NCI-H1105 treated with DMSO at 0.1 percent for 48 hours (cell line): Measurements from ENCODE around the gene LPCAT4.
"Not testable (repeated sequence)": the region's sequence is repeated elsewhere in the genome, so short reads cannot be mapped to it uniquely, and the experiment has no call there.

ENCODE experiments used
- DNase-seq: peaks from one replicate; lab custom pipeline; 2025; lab: John Stamatoyannopoulos, UW

LPCAT4 gene, protein sequence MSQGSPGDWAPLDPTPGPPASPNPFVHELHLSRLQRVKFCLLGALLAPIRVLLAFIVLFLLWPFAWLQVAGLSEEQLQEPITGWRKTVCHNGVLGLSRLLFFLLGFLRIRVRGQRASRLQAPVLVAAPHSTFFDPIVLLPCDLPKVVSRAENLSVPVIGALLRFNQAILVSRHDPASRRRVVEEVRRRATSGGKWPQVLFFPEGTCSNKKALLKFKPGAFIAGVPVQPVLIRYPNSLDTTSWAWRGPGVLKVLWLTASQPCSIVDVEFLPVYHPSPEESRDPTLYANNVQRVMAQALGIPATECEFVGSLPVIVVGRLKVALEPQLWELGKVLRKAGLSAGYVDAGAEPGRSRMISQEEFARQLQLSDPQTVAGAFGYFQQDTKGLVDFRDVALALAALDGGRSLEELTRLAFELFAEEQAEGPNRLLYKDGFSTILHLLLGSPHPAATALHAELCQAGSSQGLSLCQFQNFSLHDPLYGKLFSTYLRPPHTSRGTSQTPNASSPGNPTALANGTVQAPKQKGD

DNA sequence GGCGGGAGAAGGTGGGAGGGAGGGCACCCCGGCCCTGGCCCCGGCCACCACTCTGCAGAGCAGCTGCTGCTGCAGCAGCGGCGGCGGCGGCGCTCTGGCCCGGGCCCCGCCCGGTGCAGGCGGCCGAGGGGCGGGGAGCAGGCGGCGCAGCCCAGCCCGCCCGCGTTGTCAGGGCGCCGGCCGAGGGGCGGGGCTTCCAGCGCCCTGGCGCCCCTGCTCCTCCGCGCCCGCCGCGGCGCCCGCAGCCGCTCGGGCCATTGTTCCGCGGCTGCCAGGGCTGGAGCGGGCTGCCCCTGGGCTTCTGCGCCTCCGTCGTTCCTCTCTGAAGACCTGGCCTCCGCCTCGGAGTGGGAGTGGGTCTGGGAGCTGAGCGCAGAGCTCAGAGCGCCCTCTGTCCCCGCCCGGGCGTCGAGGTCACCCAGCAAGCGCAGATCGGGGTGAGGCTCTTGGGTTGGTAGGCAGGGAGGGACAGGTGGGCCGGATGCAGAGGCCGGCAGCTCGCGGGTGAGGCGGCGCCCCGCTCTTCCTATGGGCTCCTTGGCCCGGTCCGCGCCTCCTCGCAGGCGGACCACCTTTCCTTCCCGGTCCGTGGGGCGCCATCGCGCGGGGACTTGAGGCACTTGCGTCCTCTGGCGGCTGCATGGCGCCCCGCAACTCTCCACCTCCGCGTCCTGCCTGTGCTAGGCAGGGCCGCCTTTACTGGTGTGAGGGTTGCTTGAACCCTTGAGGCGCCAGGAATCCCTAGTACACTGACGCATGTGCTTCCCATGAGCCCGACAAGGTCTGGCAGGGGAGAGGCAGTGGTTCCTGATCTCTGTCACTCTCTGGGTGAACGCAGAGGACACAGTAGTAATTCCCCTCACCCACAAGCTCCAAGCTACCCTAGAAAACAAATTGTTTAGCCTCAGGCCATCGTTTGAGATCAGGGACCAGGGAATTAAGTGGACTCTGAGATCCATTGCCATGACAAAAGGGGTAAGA lies at the start of gene LPCAT4:
TSS of gene LPCAT4 (minus strand) at position 96 of the 981 bp plus-strand sequence. CDS start 96 bp downstream, outside the sequence.
- peak; percentile 60 for DNase-seq

- DNase-seq: not testable (repeated sequence)
These were observed 42.5 kb upstream of the LPCAT4 start for GRCh38 chr15:34409511-34409910.

DNA sequence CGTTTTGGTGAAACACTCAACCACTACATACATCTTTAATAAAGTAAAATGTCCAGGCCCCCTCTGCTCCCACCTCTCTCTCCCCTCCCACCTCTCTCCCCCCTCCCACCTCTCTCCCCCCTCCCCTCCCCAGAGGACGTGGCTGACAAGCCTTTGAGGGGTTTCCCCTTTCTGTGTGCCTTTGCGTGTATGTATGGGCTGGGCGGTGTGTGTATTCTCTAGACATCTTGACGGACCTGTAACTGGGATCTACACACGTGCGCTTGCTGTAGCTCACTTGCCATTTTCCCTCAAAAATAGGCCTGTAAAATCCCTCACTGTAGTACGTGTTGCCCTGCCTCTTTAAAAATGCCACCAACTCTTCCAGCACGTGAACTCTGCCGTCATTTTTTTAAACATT lies 42.0 kb upstream of the LPCAT4 start:
- not testable (repeated sequence) for DNase-seq

- not testable (repeated sequence) for DNase-seq
These were observed 36.9 kb upstream of the LPCAT4 start for GRCh38 chr15:34403899-34404298.

GRCh38 chr15:34403160-34403598 lies 36.2 kb upstream of the LPCAT4 start:
- not testable (repeated sequence) for DNase-seq

GRCh38 chr15:34397637-34398259 lies 30.8 kb upstream of the LPCAT4 start:
- DNase-seq: not testable (repeated sequence)

- DNase-seq: not testable (repeated sequence)
These were observed 26.0 kb upstream of the LPCAT4 start for GRCh38 chr15:34392981-34393380.

DNA sequence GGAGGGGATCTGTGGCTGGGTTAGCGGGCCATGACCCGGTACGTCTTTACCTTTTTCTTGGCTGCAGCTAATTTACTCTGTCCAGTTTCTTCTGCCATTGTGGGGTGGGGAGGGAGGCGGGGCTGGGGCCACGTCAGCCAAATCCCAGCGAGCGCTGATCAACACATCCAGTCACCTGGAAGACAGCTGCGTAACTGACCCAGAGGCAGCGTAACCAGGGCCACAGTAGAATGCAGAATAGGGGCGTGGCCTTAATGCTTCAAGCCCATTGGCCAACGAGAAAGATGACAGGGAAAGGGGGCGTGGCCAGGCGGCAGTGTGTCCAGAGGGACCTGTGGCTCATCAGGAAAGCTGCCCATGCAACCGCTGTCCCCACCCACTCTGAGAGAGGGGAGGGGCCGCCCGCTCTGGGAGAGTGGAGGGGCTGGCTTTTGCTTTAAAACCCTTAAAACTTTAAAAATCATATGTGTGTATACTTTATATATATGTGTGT lies 22.6 kb upstream of the LPCAT4 start:
- not testable (repeated sequence) for DNase-seq

- not testable (repeated sequence) for DNase-seq
These were observed 15.0 kb upstream of the LPCAT4 start for GRCh38 chr15:34381829-34382521.

DNA sequence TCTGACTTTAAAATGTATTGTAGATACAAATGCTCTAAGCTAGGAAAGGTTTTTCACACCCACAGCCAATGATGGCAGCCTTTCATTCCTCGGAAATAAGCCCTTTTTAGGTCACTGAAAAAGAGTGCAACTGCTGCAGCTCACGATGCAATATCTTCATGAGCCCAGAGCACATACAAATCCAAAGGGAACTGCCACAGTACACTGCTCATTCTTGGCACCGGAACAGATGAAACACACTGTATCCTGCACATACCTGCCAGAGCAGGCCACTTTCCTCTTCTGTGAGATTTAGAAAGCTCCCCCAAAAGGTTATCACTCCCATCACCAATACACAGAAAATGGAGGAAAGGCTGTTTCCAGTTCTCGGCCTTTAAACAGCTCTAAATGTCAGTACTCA lies 13.5 kb upstream of the LPCAT4 start:
- DNase-seq: not testable (repeated sequence)

GRCh38 chr15:34376856-34377255 lies 9.9 kb upstream of the LPCAT4 start:
- DNase-seq: no peak

DNA sequence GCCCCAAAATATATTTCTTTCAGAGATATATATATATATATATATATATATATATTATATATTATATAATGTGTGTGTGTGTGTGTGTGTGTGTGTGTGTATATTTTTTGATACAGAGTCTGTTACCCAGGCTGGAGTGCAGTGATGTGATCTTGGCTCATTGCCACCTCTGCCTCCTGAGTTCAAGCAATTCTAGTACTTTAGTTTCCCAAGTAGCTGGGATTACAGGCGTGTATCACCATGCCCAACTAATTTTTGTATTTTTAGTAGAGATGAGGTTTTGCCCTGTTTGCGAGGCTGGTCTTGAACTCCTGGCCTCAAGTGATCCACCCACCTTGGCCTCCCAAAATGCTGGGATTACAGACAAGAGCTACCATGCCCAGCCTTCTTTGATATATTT lies 8.5 kb upstream of the LPCAT4 start:
- DNase-seq: not testable (repeated sequence)

DNA sequence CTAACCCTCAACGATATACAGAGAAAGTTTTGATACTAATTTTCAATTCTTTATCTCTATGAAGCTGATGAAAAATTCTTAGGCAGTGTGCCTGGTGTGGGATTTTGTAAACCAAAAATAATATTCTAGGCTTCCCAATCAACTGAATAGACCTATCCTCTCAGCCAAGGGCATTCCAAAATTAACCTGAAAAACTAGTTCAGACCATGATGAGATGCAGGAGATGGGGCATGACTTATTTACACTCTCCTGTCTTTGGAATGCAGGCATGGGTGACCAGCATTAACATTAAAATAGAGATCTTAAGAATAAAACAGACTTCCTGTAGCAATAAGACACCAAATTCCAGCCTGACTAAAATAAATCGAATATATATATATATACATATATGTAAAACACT lies 7.8 kb upstream of the LPCAT4 start:
- no peak for DNase-seq

DNA sequence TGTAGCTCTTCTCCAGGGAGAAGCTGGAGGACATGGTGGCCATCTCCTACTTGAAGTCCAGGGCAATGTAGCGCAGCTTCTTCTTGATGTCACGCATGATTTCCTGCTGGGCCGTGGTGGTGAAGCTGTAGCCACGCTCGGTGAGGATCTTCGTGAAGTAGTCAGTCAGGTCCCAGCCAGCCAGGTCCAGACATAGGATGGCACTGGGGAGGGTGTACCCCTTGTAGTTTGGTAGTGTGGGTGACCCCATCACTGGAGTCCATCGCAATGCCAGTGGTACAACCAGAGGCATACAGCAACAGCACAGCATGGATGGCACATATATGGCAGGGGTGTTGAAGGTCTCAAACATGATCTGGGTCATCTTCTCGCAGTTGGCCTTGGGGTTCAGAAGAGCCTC lies 7.0 kb upstream of the LPCAT4 start:
- DNase-seq: no peak

- no peak for DNase-seq
These were observed 3.6 kb upstream of the LPCAT4 start for GRCh38 chr15:34370643-34371042.

DNA sequence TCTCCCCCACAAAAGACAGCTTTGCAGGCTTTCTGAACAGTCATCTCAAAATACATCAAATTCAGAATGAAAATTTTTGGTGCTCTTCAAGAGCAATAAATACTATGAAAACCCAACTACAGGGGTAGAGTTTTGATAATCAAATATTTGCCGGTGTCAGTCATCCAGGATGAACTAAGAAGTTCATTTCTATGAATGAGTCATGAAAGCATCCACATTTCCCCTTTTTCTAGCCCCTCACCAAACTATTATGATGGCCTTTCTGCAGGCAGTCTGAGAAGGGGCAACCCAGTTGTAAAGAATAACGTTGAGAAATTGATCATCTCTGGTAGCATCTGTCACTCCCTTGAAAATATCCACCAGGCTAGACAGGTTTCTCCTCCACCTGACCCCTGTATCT lies 3.1 kb upstream of the LPCAT4 start:
- no peak for DNase-seq

DNA sequence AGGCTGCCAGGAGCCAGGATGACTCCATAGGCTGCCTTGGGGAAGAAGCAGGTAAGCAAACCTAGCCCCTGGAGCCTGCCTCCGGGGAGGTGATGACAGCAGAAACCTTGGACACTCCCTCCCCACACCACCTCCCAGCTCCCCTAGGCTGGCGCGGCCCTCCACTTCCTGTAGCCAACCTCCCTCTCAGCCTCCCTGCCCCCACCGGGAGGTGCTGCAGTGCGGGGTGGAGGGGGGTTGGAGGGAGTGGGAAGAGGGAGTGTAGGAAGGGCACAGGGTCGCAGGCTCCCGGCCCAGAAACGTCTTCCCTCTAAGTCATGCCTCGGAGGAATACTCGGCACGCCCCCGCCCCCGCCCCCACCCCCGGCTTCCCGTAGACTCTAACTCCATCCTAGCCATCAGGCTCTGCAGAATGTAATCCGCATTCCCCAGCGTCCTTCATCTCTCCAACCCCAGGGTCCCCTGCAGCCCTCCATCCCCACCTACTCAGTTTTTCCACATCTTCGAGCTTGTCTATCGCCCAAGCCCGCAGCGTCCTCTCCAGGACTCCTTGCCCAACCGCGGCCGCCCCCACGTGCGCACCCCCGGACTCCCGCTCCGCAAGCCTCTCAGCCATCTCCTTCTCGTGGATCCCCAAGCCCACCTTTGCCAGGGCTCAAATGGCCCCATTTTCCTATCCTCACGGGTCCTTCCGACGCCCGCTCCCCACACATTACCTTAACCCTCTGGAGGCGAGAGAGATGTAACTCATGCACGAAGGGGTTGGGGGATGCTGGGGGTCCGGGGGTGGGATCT lies 528 bp downstream of the LPCAT4 start:
- peak; percentile 59 for DNase-seq

DNA sequence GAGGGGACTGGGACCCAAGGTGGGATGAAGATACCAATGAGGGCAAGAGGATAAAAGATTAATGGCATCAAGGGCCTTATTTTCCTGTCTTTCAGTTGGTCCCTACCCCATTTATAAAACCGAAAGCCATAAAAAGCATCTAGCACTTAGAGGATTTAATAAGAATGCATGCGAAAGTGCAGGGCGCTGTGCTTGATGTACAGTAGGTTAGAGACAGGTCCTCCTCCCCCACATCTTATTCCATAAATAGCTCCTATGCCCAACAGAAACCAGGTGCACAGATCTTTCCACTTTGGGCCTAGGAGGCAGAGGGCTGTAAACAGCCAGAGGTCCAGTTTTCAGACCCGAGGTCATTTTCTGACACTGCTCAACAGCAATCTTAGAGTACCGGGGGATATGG lies 1.2 kb downstream of the LPCAT4 start:
- DNase-seq: no peak

DNA sequence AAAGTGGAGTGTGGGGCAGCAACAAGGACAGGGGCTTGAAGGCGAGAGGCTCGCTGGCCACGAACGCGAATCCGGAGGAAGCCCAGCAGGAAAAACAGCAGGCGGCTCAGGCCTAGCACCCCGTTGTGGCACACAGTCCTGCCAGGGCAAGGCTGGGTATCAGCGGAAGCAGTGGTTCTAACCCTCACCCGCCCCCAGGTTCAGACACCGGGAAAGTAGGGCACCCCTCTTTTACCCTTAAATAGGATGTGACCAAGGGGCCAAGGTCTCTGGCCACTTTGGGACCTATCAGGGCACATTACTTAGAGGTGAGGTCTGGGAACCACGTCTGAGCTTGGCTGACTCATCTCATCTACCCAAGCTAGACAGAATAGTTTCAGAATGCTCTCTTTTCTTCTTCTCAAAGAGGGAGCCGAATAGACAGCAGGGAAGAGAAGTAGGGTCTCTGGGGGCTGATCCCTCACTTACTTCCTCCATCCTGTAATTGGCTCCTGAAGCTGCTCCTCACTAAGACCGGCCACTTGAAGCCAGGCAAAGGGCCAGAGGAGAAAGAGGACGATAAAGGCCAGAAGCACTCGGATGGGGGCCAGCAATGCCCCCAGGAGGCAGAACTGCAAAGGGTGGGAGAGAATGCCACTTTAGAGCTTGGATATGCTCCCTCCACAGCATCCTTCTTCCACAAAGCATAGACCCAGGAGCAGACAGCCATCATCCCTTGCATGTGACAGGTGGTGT lies 1.7 kb downstream of the LPCAT4 start:
- DNase-seq: no peak

- no peak for DNase-seq
These were observed 3.0 kb downstream of the LPCAT4 start for GRCh38 chr15:34364041-34364440.
